GM19455 (cell line): ENCODE data around the gene C19orf47.
"Not testable (repeated sequence)": the region's sequence is repeated elsewhere in the genome, so short reads cannot be mapped to it uniquely, and the experiment has no call there.

ENCODE experiments used
- ATAC-seq: cut with Tn5 transposase; IDR thresholded peaks from one replicate; pipeline ENCODE4 v1.9.1; 2021; ENCODE audit not compliant: unreplicated experiment

C19orf47 gene

DNA sequence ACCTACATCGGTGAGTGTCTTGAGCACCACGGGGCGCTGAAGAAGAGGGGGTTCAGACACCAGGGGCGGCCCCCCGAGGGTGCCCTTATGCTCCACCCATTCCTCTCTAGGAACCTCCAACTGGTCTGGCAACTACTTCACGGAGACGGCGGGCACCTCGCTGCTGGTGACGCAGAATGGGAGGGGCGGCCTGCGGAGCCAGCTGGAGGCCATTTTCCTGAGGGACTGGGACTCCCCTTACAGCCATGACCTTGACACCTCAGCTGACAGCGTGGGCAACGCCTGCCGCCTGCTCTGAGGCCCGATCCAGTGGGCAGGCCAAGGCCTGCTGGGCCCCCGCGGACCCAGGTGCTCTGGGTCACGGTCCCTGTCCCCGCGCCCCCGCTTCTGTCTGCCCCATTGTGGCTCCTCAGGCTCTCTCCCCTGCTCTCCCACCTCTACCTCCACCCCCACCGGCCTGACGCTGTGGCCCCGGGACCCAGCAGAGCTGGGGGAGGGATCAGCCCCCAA is 29.7 kb upstream of the C19orf47 start:
- ATAC-seq = no peak

DNA sequence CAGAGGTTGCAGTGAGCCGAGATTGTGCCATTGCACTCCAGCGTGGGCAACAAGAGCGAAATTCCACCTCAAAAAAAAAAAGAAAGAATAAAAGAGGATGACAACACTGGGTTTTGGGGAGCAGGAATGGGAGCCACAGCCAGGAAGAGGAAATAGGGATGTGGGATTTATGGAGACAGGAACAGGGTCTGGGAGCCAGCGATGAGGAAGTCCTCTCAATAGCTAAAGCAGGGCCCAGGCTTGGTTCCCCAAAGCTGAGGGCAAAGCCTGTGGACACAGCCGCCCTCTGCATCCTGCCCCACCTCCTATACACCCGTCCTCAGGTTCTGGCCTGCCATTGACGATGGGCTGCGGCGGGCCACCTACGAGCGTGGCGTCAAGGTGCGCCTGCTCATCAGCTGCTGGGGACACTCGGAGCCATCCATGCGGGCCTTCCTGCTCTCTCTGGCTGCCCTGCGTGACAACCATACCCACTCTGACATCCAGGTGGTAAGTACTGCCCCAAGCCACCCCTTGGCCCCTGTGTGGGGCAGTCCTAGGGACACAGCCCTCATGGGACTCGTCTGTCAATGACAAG is 28.2 kb upstream of the C19orf47 start:
- ATAC-seq = no peak

DNA sequence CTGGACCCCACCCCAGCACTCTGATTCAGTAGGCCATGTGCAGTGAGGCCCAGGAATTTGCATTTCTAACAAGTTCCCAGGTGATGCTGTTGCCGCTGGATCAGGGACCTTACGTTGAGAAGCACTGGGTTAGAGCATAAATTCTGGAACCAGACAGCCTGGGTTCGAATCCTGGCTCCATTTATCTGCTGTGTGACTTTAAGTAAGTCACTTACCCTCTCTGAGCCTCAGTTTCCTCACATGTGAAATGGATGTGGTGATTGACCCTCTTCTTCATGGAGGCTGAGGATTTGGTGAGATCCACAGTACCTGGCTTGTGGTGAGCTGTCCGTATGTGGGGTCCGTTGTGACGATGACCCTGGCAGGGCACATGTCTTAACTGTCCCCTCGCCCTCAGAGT is 25.9 kb upstream of the C19orf47 start:
- ATAC-seq = no peak

DNA sequence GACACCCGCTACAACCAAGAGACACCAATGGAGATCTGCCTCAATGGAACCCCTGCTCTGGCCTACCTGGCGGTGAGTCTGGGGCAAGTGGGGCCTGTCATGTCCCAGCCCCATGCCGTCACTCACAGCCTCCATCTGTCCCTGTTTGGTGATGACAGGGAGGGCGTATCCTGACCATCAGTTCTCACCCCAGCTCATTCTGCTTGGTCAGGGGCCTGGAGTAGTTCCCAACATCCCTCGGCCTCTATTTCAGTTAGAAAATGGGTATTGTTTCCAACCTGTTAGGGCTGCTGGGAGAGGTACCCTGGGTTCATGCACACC is 23.6 kb upstream of the C19orf47 start:
- no peak for ATAC-seq

DNA sequence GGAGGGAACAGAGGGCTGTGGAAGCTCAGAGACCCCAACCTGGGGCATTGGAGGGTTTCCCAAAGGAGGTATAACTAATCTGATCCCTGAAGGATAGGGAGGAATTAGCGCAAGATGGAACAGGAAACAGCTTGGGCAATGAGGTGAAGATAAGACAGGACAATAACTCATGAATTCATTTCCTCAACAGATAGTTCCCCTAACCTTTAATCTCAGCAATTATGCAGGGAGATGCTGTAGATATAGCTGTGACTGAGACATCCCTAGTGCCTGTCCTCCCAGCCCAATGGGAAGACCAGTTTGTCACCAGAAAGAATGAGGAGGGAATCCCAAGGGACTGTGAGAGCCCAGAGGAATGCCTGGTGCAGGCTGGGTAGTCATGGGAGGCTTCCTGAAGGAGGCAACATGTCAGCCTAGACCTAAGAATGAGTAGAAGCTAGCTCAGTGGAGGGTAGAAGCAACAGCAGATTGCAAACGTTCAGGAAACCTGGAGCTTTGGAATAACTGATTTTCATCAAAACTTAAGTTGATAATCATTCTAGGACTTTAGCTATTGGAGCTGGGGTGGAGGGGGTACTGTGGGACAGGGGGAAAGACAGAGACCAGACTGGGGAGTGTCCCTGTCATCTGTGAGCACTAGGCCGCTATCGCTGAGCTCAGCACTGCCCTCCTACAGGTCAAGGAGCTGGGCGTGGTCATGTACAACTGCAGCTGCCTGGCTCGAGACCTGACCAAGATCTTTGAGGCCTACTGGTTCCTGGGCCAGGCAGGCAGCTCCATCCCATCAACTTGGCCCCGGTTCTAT is 23.0 kb upstream of the C19orf47 start:
- ATAC-seq = no peak

DNA sequence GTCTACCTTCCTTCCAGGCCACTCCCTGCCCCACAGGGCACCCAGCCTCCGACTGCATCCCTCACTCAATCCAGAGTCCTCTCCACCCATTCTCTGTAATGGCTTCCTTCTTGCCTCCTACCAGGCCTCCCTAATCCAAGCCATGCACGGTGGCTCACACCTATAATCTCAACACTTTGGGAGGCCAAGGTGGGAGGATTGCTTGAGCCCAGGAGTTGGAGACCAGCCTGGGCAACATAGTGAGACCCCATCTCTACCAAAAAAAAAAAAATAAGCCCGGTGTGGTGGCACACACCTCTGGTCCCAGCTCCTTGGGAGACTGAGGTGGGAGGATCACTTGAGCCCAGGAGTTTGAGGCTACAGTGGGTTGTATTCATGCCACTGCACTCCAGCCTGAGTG is 22.1 kb upstream of the C19orf47 start:
- not testable (repeated sequence) for ATAC-seq

DNA sequence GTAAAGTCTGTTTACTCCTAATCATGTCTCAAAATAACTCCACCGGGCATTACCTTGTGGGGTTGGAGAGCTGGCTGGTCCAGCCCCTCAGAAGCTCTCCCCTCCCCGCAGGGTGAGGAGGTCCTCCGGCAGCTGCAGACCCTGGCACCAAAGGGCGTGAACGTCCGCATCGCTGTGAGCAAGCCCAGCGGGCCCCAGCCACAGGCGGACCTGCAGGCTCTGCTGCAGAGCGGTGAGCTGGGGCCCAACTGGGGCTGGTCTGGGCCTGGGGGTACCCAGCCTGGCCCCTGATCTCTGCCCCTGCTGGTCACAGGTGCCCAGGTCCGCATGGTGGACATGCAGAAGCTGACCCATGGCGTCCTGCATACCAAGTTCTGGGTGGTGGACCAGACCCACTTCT is 21.6 kb upstream of the C19orf47 start:
- ATAC-seq = no peak

DNA sequence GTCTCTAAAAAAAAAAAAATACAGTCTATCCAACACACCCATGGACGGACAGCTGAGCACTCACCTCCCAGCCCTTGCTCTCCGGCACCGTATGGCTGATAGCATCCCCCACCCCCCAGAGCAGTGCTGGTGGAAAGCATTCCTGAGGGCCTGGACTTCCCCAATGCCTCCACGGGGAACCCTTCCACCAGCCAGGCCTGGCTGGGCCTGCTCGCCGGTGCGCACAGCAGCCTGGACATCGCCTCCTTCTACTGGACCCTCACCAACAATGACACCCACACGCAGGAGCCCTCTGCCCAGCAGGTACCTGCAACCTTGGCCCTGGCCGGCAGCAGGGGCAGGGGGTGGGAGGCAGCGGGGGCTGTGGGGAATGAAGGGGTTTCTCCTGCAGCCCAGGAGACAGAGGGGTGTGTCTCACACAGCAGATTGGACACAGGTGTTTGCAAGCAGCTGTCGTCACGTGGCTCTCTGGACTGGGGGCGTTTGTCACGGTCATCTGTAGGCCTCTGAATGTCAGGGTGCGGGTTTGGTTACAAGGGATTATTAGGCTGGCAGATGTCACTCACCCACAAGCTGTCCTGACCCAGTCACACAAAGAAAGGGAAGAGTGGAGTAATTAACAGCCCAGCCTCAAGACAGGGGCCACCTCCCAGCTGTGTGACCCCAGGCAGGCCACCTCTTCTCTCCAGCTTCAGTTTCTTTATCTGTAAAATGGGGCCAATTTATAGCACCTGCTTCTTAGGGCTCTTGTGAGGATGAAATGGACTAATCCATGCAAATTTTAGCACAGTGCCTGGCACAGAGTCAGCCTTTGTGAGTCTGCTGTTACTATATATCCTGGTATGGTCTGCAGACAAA is 19.6 kb upstream of the C19orf47 start:
- ATAC-seq = no peak

DNA sequence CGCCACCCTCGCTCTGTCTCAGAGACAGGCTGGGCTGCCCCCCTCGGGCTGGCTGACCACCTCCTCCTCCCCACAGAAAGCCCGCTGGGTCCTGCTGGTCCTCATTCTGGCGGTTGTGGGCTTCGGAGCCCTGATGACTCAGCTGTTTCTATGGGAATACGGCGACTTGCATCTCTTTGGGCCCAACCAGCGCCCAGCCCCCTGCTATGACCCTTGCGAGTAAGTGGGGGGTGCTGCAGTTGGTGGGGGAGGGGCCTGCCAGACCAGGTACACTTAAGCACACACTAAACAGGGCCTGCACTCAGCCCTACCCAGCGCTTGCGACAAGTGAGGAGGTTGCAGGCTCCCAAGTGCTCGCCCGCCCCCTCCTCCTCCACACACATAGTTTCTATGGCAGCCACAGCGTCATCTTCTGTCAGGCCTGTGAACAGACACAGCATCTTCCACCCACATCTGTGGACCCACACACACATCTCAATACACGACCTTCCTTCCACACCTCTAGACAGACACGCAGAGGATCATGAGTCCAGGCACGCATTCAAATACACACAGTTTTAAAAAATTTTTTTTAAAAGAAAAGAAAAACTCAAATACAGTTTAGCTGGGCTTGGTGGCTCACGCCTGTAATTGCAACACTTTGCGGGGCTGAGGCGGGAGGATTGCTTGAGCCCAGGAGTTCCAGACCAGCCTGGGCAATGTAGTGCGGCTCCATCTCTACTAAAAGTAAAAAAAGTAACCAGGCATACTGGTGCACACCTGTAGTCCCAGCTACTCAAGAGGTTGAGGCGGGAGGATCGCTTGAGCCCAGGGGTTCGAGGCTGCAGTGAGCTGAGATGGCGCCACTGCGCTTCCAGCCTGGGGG is 18.7 kb upstream of the C19orf47 start:
- ATAC-seq = no peak

DNA sequence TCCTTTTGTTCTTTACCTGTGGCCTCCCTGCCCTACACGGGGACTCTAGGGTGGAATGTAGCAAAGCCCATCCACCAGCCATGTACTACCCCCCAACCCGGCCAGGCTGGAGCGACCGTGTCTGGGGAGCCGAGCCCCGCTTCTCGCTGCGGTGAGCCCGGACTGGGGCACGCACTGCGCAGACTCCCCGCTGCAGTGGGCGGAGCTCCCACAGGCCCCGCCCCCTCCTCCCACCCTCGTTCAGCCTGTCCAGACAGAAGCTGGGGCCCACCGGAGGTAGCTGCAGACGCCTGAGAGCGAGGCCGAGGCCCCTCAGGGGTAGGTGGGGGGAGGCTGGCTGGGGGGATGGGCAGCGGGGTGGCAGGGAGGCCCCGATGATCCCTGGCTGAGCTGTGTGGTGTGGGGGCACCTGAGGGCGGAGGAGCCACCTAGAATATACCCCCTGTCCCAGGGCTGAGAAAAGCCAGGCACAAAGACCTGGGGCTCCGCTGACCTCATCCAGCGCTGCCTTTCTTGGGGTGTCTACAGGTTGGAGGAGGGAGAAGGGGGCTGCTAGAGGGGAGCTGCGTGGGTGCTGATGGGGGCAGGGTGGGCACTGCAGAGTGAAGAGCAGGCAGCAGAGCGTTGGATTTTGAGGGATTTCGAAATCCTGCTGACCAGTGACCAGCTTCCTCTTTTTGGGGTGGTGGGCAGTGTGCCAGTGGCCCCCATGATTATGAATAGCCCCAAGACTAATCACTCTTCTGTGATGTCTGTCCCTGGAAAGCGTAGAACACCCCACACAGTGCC is 17.6 kb upstream of the C19orf47 start:
- ATAC-seq = no peak

DNA sequence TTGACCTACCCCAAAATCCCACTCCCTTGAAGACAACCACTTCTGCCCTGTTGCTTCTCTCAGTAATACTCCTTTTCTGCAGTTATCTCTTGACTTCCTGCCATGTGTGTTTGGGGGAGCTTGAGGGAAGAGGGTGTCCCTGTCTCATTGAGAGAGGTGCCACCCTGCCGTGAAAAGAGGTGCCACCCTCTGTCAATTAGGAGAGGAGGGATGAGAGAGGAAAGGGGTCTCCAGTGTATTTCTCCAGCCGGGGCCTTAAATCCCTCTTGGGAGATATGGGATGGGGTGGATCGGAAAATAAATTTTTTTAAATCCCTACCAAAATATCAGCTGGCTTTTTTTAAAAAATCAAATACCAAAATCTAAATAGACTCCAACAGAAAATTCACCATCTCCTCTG is 16.8 kb upstream of the C19orf47 start:
- no peak for ATAC-seq

DNA sequence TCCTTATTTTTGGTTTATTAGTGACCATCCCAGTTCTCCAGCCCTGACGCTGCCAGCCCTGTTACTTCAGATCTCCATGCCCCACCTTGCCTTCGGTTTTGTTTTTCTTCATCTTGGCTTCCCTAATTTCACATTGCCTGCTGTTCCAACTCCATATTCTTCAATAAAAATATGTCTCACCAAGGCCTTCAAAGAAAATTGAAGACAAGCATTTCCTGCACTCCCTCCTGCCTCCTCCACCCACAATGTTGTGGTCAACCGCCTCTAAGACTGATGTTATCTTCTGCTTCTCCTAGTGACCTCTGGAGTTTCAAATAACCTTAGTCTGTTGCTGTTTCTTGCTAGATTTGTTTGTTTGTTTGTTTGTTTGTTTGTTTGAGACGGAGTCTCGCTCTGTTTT is 14.9 kb upstream of the C19orf47 start:
- ATAC-seq = no peak

DNA sequence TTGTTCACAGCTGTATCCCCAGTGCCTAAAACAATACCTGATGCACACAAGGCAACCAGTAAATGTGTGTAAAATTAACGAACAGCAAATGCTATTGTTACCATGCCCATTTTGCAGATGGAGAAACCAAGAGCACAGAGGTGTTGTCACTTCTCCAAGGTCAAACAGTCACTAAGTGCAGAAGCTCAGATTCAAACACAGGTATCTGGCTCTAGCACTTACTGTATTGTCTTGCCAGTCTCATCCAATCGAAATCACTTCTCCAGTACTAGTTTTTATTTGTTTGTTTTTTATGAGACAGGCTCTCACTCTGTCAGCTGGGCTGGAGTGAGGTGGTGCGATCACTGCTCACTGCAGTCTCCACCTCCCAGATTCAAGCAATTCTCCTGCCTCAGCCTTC is 14.0 kb upstream of the C19orf47 start:
- ATAC-seq = no peak

DNA sequence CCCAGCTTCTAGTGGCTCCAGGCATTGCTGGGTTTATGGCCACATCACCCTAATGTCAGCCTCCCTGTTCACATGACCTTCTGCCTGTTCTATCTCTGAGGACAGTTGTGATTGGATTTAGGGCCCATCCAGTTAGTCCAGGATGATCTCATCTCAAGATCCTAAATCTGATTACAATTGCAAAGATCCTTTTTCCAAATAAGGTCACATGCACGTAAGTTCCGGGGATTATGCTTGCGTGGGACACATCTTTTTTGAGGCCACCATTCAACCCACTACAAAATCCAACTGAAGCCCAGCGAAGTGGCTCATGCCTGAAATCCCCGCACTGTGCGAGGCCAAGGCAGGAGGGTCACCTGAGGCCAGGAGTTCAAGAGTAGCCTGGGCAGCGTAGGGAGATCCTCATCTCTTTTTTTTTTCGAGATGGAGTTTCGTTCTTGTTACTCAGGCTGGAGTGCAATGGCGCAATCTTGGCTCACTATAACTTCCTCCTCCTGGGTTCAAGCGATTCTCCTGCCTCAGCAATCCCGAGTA is 12.6 kb upstream of the C19orf47 start:
- no peak for ATAC-seq

DNA sequence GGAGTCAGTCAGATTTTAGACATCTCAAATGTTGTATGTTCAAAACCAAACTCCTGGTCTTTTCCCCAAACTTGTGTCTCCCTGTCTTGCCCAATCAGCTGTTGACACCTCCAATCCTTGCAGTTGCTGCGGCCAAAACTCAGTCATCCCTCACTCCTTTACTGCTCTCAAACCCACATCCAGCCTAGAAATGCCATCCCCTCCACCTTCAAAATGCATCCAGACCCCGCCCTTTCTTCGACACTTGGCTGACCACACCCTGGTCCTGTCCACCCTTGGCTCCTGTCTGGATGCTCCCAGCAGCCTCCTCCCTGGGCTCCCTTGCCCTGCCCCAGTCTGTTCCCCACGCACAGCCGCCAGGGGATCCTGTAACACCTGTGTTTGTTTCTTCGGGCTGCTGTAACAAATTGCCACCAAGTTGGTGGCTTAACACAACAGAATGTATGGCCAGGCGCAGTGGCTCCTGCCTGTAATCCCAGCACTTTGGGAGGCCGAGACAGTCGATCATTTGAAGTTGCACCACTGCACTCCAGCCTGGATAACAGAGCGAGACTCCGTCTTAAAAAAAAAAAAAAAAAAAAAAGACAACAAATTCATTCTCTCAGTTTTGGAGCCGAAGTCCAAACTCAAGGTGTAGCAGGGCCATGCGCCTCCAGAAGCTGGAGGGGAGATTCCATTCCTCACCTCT is 12.0 kb upstream of the C19orf47 start:
- no peak for ATAC-seq

DNA sequence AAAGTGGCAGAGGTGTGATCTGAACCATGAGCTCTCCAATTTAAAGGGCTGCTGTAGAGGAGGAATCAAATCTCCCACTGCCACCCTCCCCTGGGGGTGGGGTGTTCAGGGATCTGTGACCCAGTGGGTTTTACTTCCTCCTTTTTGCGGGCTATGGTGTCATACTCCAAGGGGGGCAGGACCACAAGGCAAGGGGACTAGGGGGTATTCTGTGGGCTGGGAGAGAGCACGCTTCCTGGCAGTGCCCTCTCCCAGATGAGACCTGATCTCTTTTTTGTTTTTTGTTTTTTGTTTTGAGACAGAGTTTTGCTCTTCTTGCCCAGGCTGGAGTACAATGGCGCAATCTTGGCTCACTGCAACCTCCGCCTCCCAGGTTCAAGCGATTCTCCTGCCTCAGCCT is 10.6 kb upstream of the C19orf47 start:
- ATAC-seq = no peak

DNA sequence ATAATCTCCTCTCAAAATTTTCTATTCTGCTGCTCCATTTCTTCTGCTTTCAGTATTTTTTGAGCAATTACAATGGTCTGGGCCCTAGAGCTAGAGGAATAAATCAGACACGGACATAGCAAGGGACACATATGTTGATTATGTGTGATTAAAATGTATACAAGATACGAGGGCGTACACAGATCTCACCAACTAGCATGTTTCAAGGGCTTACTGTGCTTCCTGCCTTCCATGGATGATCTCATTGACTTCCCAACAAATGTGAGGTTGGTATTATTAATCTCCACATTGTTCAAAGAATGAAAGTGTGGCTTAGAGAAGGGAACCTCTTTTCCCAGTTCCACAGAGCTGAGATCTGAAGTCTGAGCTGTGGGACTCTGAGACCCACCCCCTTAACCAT is 9.4 kb upstream of the C19orf47 start:
- ATAC-seq = no peak

DNA sequence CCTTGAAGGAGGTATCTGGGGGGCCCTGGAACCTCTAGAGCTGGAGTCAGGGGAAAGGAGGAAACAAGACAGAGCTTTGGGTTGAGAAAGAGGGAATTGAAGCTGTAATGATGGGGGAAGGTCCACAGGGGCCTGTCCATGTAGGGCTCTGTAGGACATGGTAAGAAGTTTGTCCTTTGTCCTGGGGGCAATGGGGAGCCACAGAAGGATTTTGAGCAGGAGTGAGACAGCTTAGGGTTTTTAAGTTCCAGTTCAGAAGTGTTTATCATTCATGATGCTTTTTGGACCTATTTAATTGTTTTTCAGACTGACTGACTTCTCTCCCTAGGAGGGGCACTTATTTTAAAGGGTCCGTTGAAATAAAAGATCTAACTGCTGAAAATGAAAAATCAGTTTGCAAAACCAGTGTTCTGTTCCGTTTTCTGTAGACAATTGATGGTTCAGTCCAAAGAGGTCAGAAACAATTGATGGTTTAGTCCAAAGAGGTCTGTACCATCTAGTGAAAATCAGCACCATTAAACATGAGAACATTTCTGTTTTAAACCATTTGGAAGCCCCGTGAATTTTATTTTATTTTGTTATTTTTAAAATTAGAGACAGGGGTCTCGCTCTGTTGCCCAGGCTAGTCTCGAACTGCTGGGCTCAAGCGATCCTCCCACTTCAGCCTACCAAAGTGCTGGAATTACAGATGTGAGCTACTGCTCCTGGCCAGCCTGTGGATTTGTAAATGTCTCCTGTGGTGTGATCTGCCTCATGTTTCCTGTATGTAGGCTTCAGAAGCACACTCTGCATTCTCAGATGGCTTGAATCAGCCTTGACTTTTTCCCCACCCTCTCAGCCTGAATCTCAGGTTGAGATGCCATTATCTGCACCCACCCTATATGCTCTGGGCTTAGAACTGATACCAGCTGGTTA is 8.7 kb upstream of the C19orf47 start:
- ATAC-seq = no peak
